Body of pancreas (tissue), 4 donors: ENCODE measurements around the gene CXCL12.

ENCODE experiments used
- CTCF ChIP-seq, 7 experiments: fragments of 450-650 bp in 4 of 7; fragments of 200-600 bp in 3 of 7; sonication (generic) in 3 of 7; IDR thresholded peaks; one replicate each; pipeline ENCODE4 v1.5.1; 2016 to 2019; ENCODE audit warnings: antibody characterized with exemption in 7 of 7
- POLR2A ChIP-seq, 3 donors: fragments of 450-650 bp; IDR thresholded peaks; one replicate each; pipeline ENCODE4 v1.6.1; 2016; ENCODE audit warnings: antibody characterized with exemption in 3 of 3, mild to moderate bottlenecking in 2 of 3

- TF ChIP-seq CTCF (IDR thresholded peaks at IDR 0.05) (no peak), POLR2A (IDR thresholded peaks at IDR 0.05) (no peak)
Observed at GRCh38 chr10:44424298-44424697, 39.4 kb upstream of the CXCL12 start.
